ENCODE results near the gene CEL. TPM values are rescaled to one million over a fixed set of nuclear protein-coding genes. Genes with fewer than 3 reads are reported as not detected.

The CEL gene
- total and polyA plus RNA-seq, 10 of the 15 experiments (the other 5 are each of a cell fraction or from before 2014, with no cell fraction given), result 0.05 to 4.1 (median 0.29) TPM; not detected in 2

DNA sequence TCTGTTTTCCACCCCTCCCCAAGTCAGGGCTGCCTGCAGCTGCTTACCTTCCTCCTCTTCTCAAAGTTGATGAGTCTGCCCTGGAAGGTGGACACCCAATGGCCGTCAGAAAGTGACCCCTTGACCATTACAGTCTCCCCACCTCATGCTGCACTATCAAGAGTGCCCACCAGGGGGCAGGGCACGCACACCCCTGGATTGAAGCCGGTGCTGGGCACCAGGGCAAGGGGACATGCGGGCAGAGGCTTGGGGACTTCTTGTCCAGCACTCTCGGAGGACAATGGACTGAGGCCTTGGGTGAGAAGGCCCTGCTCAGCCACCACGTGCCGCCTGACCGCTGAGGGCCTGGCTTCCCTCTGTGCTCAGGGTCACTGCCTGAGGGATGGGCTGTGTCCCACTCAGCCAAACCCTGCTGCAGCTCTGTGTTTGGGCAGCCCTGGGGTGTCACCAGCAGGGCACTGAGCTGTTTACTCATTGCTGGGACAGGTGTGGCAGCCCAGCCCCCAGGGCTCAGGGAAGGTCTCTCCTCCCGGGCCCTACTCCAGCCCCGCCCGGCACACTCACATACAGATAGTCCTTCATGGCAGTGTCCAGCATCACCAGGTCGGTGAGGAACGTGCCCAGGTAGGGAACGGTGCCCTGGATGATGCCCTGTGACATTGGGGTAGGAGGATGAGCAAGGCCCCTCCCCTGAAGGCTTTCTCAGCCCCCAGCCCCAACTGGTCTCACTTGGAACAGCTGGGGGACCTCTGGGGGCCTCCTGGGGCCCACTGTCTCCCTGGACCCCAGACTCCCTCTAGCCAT, 41.6 kb downstream of the CEL start (continued):
- TF ChIP-seq, protein P1, sequence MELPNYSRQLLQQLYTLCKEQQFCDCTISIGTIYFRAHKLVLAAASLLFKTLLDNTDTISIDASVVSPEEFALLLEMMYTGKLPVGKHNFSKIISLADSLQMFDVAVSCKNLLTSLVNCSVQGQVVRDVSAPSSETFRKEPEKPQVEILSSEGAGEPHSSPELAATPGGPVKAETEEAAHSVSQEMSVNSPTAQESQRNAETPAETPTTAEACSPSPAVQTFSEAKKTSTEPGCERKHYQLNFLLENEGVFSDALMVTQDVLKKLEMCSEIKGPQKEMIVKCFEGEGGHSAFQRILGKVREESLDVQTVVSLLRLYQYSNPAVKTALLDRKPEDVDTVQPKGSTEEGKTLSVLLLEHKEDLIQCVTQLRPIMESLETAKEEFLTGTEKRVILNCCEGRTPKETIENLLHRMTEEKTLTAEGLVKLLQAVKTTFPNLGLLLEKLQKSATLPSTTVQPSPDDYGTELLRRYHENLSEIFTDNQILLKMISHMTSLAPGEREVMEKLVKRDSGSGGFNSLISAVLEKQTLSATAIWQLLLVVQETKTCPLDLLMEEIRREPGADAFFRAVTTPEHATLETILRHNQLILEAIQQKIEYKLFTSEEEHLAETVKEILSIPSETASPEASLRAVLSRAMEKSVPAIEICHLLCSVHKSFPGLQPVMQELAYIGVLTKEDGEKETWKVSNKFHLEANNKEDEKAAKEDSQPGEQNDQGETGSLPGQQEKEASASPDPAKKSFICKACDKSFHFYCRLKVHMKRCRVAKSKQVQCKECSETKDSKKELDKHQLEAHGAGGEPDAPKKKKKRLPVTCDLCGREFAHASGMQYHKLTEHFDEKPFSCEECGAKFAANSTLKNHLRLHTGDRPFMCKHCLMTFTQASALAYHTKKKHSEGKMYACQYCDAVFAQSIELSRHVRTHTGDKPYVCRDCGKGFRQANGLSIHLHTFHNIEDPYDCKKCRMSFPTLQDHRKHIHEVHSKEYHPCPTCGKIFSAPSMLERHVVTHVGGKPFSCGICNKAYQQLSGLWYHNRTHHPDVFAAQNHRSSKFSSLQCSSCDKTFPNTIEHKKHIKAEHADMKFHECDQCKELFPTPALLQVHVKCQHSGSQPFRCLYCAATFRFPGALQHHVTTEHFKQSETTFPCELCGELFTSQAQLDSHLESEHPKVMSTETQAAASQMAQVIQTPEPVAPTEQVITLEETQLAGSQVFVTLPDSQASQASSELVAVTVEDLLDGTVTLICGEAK (IDR thresholded peaks at IDR 0.05; ENCODE audit: borderline replicate concordance), result no peak
- TF ChIP-seq YY1 (IDR thresholded peaks at IDR 0.05; ENCODE audit: low read depth, low read length), result peak; percentile 66; the same call in 1 of the 2 replicates
- TF ChIP-seq, protein P2, sequence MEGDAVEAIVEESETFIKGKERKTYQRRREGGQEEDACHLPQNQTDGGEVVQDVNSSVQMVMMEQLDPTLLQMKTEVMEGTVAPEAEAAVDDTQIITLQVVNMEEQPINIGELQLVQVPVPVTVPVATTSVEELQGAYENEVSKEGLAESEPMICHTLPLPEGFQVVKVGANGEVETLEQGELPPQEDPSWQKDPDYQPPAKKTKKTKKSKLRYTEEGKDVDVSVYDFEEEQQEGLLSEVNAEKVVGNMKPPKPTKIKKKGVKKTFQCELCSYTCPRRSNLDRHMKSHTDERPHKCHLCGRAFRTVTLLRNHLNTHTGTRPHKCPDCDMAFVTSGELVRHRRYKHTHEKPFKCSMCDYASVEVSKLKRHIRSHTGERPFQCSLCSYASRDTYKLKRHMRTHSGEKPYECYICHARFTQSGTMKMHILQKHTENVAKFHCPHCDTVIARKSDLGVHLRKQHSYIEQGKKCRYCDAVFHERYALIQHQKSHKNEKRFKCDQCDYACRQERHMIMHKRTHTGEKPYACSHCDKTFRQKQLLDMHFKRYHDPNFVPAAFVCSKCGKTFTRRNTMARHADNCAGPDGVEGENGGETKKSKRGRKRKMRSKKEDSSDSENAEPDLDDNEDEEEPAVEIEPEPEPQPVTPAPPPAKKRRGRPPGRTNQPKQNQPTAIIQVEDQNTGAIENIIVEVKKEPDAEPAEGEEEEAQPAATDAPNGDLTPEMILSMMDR (IDR thresholded peaks at IDR 0.05 in 2 of 3, conservative IDR thresholded peaks at IDR 0.05 in 1 of 3; ENCODE audit: control insufficient read depth in 2 of 3, extremely low read depth in 1 of 3, insufficient read depth in 1 of 3, low read depth in 3 of 3, low read length in 3 of 3), result peak; percentile 94 to 96 (median 95)
- TF ChIP-seq NR2F1 (conservative IDR thresholded peaks at IDR 0.05), result peak; percentile 48
- TF ChIP-seq IKZF1 (conservative IDR thresholded peaks at IDR 0.05), result no peak
- TF ChIP-seq SPI1 (IDR thresholded peaks at IDR 0.05; ENCODE audit: borderline replicate concordance, insufficient read depth, low read depth, low read length), result no peak
- no peak for TF ChIP-seq CHD2 (IDR thresholded peaks at IDR 0.05; ENCODE audit: borderline replicate concordance, low read depth, low read length)
- TF ChIP-seq, protein P3, sequence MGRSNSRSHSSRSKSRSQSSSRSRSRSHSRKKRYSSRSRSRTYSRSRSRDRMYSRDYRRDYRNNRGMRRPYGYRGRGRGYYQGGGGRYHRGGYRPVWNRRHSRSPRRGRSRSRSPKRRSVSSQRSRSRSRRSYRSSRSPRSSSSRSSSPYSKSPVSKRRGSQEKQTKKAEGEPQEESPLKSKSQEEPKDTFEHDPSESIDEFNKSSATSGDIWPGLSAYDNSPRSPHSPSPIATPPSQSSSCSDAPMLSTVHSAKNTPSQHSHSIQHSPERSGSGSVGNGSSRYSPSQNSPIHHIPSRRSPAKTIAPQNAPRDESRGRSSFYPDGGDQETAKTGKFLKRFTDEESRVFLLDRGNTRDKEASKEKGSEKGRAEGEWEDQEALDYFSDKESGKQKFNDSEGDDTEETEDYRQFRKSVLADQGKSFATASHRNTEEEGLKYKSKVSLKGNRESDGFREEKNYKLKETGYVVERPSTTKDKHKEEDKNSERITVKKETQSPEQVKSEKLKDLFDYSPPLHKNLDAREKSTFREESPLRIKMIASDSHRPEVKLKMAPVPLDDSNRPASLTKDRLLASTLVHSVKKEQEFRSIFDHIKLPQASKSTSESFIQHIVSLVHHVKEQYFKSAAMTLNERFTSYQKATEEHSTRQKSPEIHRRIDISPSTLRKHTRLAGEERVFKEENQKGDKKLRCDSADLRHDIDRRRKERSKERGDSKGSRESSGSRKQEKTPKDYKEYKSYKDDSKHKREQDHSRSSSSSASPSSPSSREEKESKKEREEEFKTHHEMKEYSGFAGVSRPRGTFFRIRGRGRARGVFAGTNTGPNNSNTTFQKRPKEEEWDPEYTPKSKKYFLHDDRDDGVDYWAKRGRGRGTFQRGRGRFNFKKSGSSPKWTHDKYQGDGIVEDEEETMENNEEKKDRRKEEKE (IDR thresholded peaks at IDR 0.05), result no peak
- no peak for TF ChIP-seq HDAC2 (IDR thresholded peaks at IDR 0.05)
- no peak for TF ChIP-seq EP300 (IDR thresholded peaks at IDR 0.05; ENCODE audit: borderline replicate concordance in 1 of 2, control insufficient read depth in 1 of 2, low read depth in 2 of 2, low read length in 2 of 2)
- TF ChIP-seq ZNF384 (IDR thresholded peaks at IDR 0.05; ENCODE audit: borderline replicate concordance, low read depth, low read length), result no peak
- TF ChIP-seq EGR1 (IDR thresholded peaks at IDR 0.05; ENCODE audit: borderline replicate concordance in 1 of 2, low read depth in 2 of 2, low read length in 2 of 2), result no peak
- peak; percentile 93 for TF ChIP-seq SMC3 (IDR thresholded peaks at IDR 0.05; ENCODE audit: borderline replicate concordance, low read length)
- TF ChIP-seq, protein P4, sequence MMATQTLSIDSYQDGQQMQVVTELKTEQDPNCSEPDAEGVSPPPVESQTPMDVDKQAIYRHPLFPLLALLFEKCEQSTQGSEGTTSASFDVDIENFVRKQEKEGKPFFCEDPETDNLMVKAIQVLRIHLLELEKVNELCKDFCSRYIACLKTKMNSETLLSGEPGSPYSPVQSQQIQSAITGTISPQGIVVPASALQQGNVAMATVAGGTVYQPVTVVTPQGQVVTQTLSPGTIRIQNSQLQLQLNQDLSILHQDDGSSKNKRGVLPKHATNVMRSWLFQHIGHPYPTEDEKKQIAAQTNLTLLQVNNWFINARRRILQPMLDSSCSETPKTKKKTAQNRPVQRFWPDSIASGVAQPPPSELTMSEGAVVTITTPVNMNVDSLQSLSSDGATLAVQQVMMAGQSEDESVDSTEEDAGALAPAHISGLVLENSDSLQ (IDR thresholded peaks at IDR 0.05), result no peak
- TF ChIP-seq NRF1 (conservative IDR thresholded peaks at IDR 0.05; ENCODE audit: low read depth, low read length), result no peak
- TF ChIP-seq ATF7 (IDR thresholded peaks at IDR 0.05; ENCODE audit: low read depth), result no peak
- no peak for TF ChIP-seq HDAC6 (IDR thresholded peaks at IDR 0.05; ENCODE audit: unreplicated experiment)
